Neural cell (in vitro differentiated cells): ENCODE results near the gene ZNF536. TPM values are rescaled to one million over a fixed set of nuclear protein-coding genes. Genes with fewer than 3 reads are reported as not detected.

Experiments
- H2AFZ ChIP-seq: fragments of 200-600, 300-800 bp; sonication (generic), shearing (Covaris generic); 2 replicates; pipeline ENCODE4 v1.6.0; 2014; ENCODE audit warnings: low read depth, mild to moderate bottlenecking, antibody characterized with exemption, low read length, moderate library complexity
- H3F3A ChIP-seq: fragments of 200-600 bp; shearing (Covaris generic); 2 replicates; pipeline ENCODE4 v1.6.1; 2016; ENCODE audit warnings: mild to moderate bottlenecking, moderate library complexity, mixed read lengths, antibody characterized with exemption, low read length; ENCODE audit not compliant: insufficient read depth, poor library complexity, severe bottlenecking
- H3K27ac ChIP-seq: fragments of 200-600, 300-800 bp; sonication (generic), shearing (Covaris generic); 2 replicates; pipeline ENCODE4 v1.5.1; 2014; ENCODE audit warnings: mild to moderate bottlenecking, low read length, moderate library complexity
- H3K27me3 ChIP-seq: fragments of 300-800, 200-600 bp; sonication (generic), shearing (Covaris generic); 2 replicates; pipeline ENCODE4 v1.6.0; 2014; ENCODE audit warnings: mild to moderate bottlenecking, low read depth, low read length, moderate library complexity; ENCODE audit not compliant: insufficient read depth
- H3K36me3 ChIP-seq: fragments of 300-800, 200-600 bp; sonication (generic), shearing (Covaris generic); 2 replicates; pipeline ENCODE4 v1.5.1; 2014; ENCODE audit warnings: mild to moderate bottlenecking, antibody characterized with exemption, low read length, moderate library complexity; ENCODE audit not compliant: insufficient read depth
- H3K4me2 ChIP-seq: fragments of 300-800, 200-600 bp; sonication (generic), shearing (Covaris generic); 2 replicates; pipeline ENCODE4 v1.6.0; 2014; ENCODE audit warnings: mild to moderate bottlenecking, low read length
- H3K4me3 ChIP-seq: fragments of 300-800, 200-600 bp; sonication (generic), shearing (Covaris generic); 2 replicates; pipeline ENCODE4 v1.5.1; 2014; ENCODE audit warnings: mild to moderate bottlenecking, low read length, moderate library complexity
- H3K79me2 ChIP-seq: fragments of 200-600 bp; shearing (Covaris generic); replicated peaks from 2 replicates; pipeline ENCODE4 v1.6.0; 2014; ENCODE audit warnings: mild to moderate bottlenecking, low read length, moderate library complexity; ENCODE audit not compliant: insufficient read depth
- H3K9ac ChIP-seq: fragments of 300-800, 200-600 bp; sonication (generic), shearing (Covaris generic); 2 replicates; pipeline ENCODE4 v1.6.1; 2016; ENCODE audit warnings: mild to moderate bottlenecking, low read length, mixed read lengths
- H3K9me2 ChIP-seq: fragments of 200-600 bp; shearing (Covaris generic); 2 replicates; pipeline ENCODE4 v1.6.1; 2016; ENCODE audit warnings: mild to moderate bottlenecking, low read length, mixed read lengths; ENCODE audit not compliant: insufficient read depth
- H3K9me3 ChIP-seq: fragments of 200-600, 300-800 bp; sonication (generic), shearing (Covaris generic); 2 replicates; pipeline ENCODE4 v1.6.1; 2016; ENCODE audit warnings: mild to moderate bottlenecking, mixed run types, low read length, moderate library complexity, mixed read lengths
- H4K20me1 ChIP-seq: fragments of 200-600 bp; shearing (Covaris generic); 2 replicates; pipeline ENCODE4 v1.6.1; 2016; ENCODE audit warnings: mild to moderate bottlenecking, mixed run types; ENCODE audit not compliant: insufficient read depth
- EP300 ChIP-seq: fragments of 450-650 bp; conservative IDR thresholded peaks from 2 replicates; pipeline ENCODE4 v1.6.1; 2014; ENCODE audit warnings: antibody characterized with exemption, mild to moderate bottlenecking, moderate library complexity; ENCODE audit not compliant: poor library complexity, severe bottlenecking
- EZH2 ChIP-seq: fragments of 200-600, 300-800 bp; shearing (Covaris generic), sonication (generic); IDR thresholded peaks from 2 replicates; pipeline ENCODE4 v1.6.1; 2014; ENCODE audit warnings: antibody characterized with exemption, low read length, borderline replicate concordance, mild to moderate bottlenecking; ENCODE audit not compliant: insufficient read depth, poor library complexity, severe bottlenecking
- POLR2AphosphoS5 ChIP-seq: IDR thresholded peaks from 2 replicates; pipeline ENCODE4 v1.6.1; 2012
- SMC3 ChIP-seq: fragments of 450-650 bp; conservative IDR thresholded peaks from 2 replicates; pipeline ENCODE4 v1.6.1; 2014; ENCODE audit warnings: antibody characterized with exemption, mild to moderate bottlenecking, moderate library complexity; ENCODE audit not compliant: poor library complexity
- TAF1 ChIP-seq: IDR thresholded peaks from 2 replicates; pipeline ENCODE4 v1.6.1; 2012; ENCODE audit warnings: low read depth
- polyA plus RNA-seq: library from polyadenylated mRNA; depleted of rRNA; stranded (reverse); fragments of >200 nt; gene quantifications from 2 replicates; pipeline ENCODE4 v1.2.3, GENCODE V29; 2014
- TF ChIP-seq, protein P1 (sequence below): IDR thresholded peaks from 2 replicates; pipeline ENCODE4 v1.6.1; 2012; ENCODE audit warnings: borderline replicate concordance

ZNF536 gene
- polyA plus RNA-seq, 1 donor from 2014 or later: 13.9 TPM

DNA sequence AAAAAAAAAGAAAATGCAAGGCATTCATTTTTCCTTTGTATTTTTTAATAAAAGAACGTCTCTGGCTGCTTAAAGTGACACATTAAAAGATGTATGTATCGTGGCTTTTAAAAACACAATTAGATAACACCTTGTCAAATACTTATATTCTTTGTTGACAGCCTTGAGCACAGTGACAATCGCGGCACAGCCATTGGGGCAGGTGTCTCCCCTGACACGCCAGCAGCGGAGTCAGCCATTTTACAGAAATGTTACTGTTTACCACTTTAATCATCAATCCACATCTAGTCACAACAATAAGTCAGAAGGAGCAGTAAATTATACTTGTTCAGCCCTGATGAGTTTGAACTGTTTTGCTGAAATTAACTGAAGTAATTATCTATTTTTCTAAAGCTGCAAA is 224.1 kb downstream of the ZNF536 start:
- peak overlapping the region; percentile 64 for H3K4me2 ChIP-seq
- TF ChIP-seq SMC3 (no peak), EP300 (peak; percentile 63)
- no peaks in the 10 kb centered on the region for H3K9me2 ChIP-seq
- no peaks in the 10 kb centered on the region for H3K36me3 ChIP-seq
- H4K20me1 ChIP-seq: no peaks in the 10 kb centered on the region
- no peak overlapping the region for H3K4me3 ChIP-seq
- H3K9ac ChIP-seq: no peak overlapping the region
- no peaks in the 10 kb centered on the region for H3K27me3 ChIP-seq
- no peaks in the 10 kb centered on the region for H3K79me2 ChIP-seq
- no peak overlapping the region for H3K27ac ChIP-seq
- no peak overlapping the region for H2AFZ ChIP-seq
- no peaks in the 10 kb centered on the region for H3F3A ChIP-seq
- no peaks in the 10 kb centered on the region for H3K9me3 ChIP-seq

- no peaks in the 10 kb centered on the region for H3F3A ChIP-seq
- no peak for TF ChIP-seq EP300
- no peak for TF ChIP-seq SMC3
- no peaks in the 10 kb centered on the region for H3K9me3 ChIP-seq
- H3K79me2 ChIP-seq: no peaks in the 10 kb centered on the region
- H4K20me1 ChIP-seq: no peaks in the 10 kb centered on the region
- peak overlapping the region; percentile 64 for H3K4me2 ChIP-seq
- no peak overlapping the region for H2AFZ ChIP-seq
- H3K9ac ChIP-seq: no peak overlapping the region
- H3K36me3 ChIP-seq: no peaks in the 10 kb centered on the region
- no peaks in the 10 kb centered on the region for H3K9me2 ChIP-seq
- H3K27ac ChIP-seq: no peak overlapping the region
- H3K4me3 ChIP-seq: no peak overlapping the region
- no peaks in the 10 kb centered on the region for H3K27me3 ChIP-seq
Observed at GRCh38 chr19:30596813-30597399, 224.7 kb downstream of the ZNF536 start.

DNA sequence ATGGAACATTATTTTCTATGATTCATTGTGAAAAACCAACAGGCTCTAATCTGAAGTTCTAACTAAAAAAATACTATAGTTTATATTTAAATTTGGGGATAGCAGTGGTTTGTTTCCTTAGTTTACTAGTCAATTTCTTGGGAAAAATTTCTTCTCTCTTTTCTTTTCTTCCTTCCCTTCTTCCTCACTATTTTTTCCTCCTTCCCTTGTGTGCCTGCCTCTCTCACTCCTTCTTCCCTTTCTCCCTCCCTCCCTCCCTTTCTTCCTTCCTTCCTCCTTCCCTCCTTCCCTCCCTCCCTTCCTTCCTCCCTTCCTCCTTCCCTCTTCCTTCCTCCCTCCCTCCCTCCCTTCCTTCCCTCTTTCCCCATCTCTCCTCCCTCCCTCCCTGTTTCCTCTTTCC is 226.5 kb downstream of the ZNF536 start:
- Histone ChIP-seq H3K9me3 (no peaks in the 10 kb centered on the region), H3K36me3 (no peaks in the 10 kb centered on the region), H3F3A (no peaks in the 10 kb centered on the region), H4K20me1 (no peaks in the 10 kb centered on the region), H3K9ac (no peak overlapping the region), H3K4me2 (no peak overlapping the region), H3K4me3 (no peak overlapping the region), H3K27me3 (no peaks in the 10 kb centered on the region), H2AFZ (no peak overlapping the region), H3K79me2 (no peaks in the 10 kb centered on the region), H3K27ac (no peak overlapping the region), H3K9me2 (no peaks in the 10 kb centered on the region)
- TF ChIP-seq TAF1 (no peak), POLR2AphosphoS5 (no peak), EZH2 (no peak), SMC3 (no peak)
- TF ChIP-seq, protein P1, sequence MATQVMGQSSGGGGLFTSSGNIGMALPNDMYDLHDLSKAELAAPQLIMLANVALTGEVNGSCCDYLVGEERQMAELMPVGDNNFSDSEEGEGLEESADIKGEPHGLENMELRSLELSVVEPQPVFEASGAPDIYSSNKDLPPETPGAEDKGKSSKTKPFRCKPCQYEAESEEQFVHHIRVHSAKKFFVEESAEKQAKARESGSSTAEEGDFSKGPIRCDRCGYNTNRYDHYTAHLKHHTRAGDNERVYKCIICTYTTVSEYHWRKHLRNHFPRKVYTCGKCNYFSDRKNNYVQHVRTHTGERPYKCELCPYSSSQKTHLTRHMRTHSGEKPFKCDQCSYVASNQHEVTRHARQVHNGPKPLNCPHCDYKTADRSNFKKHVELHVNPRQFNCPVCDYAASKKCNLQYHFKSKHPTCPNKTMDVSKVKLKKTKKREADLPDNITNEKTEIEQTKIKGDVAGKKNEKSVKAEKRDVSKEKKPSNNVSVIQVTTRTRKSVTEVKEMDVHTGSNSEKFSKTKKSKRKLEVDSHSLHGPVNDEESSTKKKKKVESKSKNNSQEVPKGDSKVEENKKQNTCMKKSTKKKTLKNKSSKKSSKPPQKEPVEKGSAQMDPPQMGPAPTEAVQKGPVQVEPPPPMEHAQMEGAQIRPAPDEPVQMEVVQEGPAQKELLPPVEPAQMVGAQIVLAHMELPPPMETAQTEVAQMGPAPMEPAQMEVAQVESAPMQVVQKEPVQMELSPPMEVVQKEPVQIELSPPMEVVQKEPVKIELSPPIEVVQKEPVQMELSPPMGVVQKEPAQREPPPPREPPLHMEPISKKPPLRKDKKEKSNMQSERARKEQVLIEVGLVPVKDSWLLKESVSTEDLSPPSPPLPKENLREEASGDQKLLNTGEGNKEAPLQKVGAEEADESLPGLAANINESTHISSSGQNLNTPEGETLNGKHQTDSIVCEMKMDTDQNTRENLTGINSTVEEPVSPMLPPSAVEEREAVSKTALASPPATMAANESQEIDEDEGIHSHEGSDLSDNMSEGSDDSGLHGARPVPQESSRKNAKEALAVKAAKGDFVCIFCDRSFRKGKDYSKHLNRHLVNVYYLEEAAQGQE: no peak
